A673 (cell line): ENCODE results near the gene CRB1. TPM values are rescaled to one million over a fixed set of nuclear protein-coding genes. Genes with fewer than 3 reads are reported as not detected.

Source experiments
- BruUV-seq: library from RNA; stranded (reverse); fragments of 400-500 nt; replicated peaks from 2 replicates; lab custom pipeline; 2021; lab: Mats Ljungman, UMichigan
- CTCF ChIA-PET: fragments of 300-600 bp; sonication (Branson Sonifier 250); formaldehyde crosslinking; loops from one replicate; lab custom pipeline; 2022; ENCODE audit warnings: antibody characterized with exemption; lab: Charles Lee
- POLR2A ChIA-PET: fragments of 300-600 bp; sonication (Branson Sonifier 250); formaldehyde crosslinking; loops from one replicate; lab custom pipeline; 2022; ENCODE audit warnings: antibody characterized with exemption; ENCODE audit not compliant: low non-redundant PET; lab: Charles Lee
- DNase-seq: peaks from one replicate; pipeline ENCODE4 v3.0.0-alpha.2; 2015; ENCODE audit warnings: low spot score
- H3K27ac ChIP-seq: fragments of 200-600 bp; sonication (generic); 2 replicates; pipeline ENCODE4 v1.5.1; 2016; ENCODE audit warnings: mixed run types, low read depth, mild to moderate bottlenecking, mixed read lengths, antibody characterized with exemption, low read length; ENCODE audit not compliant: poor library complexity, severe bottlenecking
- H3K27me3 ChIP-seq: fragments of 200-600 bp; sonication (generic); replicated peaks from 2 replicates; pipeline ENCODE4 v1.6.1; 2017; ENCODE audit warnings: mixed run types, low read depth, mild to moderate bottlenecking, mixed read lengths, antibody characterized with exemption, low read length; ENCODE audit not compliant: insufficient read depth, poor library complexity
- H3K36me3 ChIP-seq: fragments of 200-600 bp; sonication (generic); 2 replicates; pipeline ENCODE4 v1.6.1; 2016; ENCODE audit warnings: mixed run types, mild to moderate bottlenecking, mixed read lengths, antibody characterized with exemption, low read length; ENCODE audit not compliant: insufficient read depth, poor library complexity, severe bottlenecking
- H3K4me1 ChIP-seq: fragments of 200-600 bp; sonication (generic); 2 replicates; pipeline ENCODE4 v1.6.1; 2017; ENCODE audit warnings: mixed run types, mild to moderate bottlenecking, mixed read lengths, antibody characterized with exemption, low read length; ENCODE audit not compliant: insufficient read depth, poor library complexity, severe bottlenecking
- H3K4me3 ChIP-seq: fragments of 200-600 bp; sonication (generic); 2 replicates; pipeline ENCODE4 v1.5.1; 2016; ENCODE audit warnings: low read depth, mixed run types, mild to moderate bottlenecking, mixed read lengths, low read length; ENCODE audit not compliant: poor library complexity, severe bottlenecking
- H3K9me3 ChIP-seq: fragments of 200-600 bp; sonication (generic); 2 replicates; pipeline ENCODE4 v1.6.1; 2016; ENCODE audit warnings: mixed run types, low read depth, mild to moderate bottlenecking, mixed read lengths, antibody characterized with exemption, low read length; ENCODE audit not compliant: poor library complexity, severe bottlenecking
- EZH2 ChIP-seq: fragments of 200-600 bp; sonication (generic); IDR thresholded peaks from 2 replicates; pipeline ENCODE4 v1.6.1; 2017; ENCODE audit warnings: borderline replicate concordance, low read depth, mild to moderate bottlenecking, mixed read lengths, antibody characterized with exemption, low read length; ENCODE audit not compliant: poor library complexity, severe bottlenecking
- intact Hi-C: fragments of 100-400 bp; cut with micrococcal nuclease; formaldehyde crosslinking; loops from one replicate; pipeline ENCODE4 v1.10.0; 2022; ENCODE audit not compliant: unreplicated experiment
- total RNA-seq: library from RNA; stranded (reverse); gene quantifications from 2 replicates; pipeline ENCODE4 v1.2.3, GENCODE V29; 2021
- TF ChIP-seq, protein P1 (sequence below): fragments of 300-800, 200-600 bp; sonication (generic); conservative IDR thresholded peaks from 2 replicates; pipeline ENCODE4 v1.5.1; 2017; ENCODE audit warnings: low read depth, mild to moderate bottlenecking, antibody characterized with exemption, low read length, moderate library complexity, mixed read lengths

The CRB1 gene
- total RNA-seq, 1 experiment from 2014 or later: not detected

GRCh38 chr1:197304638-197305200 is 36.7 kb downstream of the CRB1 start:
- H3K4me1 ChIP-seq: peaks cover 6% of the 10 kb centered on the region
- no peak overlapping the region for H3K4me3 ChIP-seq
- no TSS peak for BruUV-seq
- intact Hi-C loops: no loop called here
- H3K27me3 ChIP-seq: no peaks in the 10 kb centered on the region
- H3K27ac ChIP-seq: no peak overlapping the region
- no peak for TF ChIP-seq EZH2
- TF ChIP-seq, protein P1, sequence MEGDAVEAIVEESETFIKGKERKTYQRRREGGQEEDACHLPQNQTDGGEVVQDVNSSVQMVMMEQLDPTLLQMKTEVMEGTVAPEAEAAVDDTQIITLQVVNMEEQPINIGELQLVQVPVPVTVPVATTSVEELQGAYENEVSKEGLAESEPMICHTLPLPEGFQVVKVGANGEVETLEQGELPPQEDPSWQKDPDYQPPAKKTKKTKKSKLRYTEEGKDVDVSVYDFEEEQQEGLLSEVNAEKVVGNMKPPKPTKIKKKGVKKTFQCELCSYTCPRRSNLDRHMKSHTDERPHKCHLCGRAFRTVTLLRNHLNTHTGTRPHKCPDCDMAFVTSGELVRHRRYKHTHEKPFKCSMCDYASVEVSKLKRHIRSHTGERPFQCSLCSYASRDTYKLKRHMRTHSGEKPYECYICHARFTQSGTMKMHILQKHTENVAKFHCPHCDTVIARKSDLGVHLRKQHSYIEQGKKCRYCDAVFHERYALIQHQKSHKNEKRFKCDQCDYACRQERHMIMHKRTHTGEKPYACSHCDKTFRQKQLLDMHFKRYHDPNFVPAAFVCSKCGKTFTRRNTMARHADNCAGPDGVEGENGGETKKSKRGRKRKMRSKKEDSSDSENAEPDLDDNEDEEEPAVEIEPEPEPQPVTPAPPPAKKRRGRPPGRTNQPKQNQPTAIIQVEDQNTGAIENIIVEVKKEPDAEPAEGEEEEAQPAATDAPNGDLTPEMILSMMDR: no peak
- no peaks in the 10 kb centered on the region for H3K36me3 ChIP-seq
- ChIA-PET POLR2A (no interaction called here), CTCF (no interaction called here)
- DNase-seq: no peak
- no peaks in the 10 kb centered on the region for H3K9me3 ChIP-seq

GRCh38 chr1:197305925-197306324 is 37.9 kb downstream of the CRB1 start:
- no TSS peak for BruUV-seq
- ChIA-PET CTCF (no interaction called here), POLR2A (no interaction called here)
- H3K36me3 ChIP-seq: no peaks in the 10 kb centered on the region
- H3K27me3 ChIP-seq: no peaks in the 10 kb centered on the region
- no peak for DNase-seq
- intact Hi-C loops: no loop called here
- H3K27ac ChIP-seq: no peak overlapping the region
- no peak overlapping the region for H3K4me3 ChIP-seq
- peaks cover 6% of the 10 kb centered on the region for H3K4me1 ChIP-seq
- TF ChIP-seq, protein P1: no peak
- TF ChIP-seq EZH2: no peak
- H3K9me3 ChIP-seq: no peaks in the 10 kb centered on the region

- CTCF ChIA-PET: no interaction called here
- BruUV-seq: no TSS peak
Observed at GRCh38 chr1:197306381-197307062, 38.5 kb downstream of the CRB1 start.

More at GRCh38 chr1:197306381-197307062, 38.5 kb downstream of the CRB1 start:
- TF ChIP-seq EZH2: no peak
- TF ChIP-seq, protein P1: no peak
- no peaks in the 10 kb centered on the region for H3K36me3 ChIP-seq
- DNase-seq: no peak
- no peaks in the 10 kb centered on the region for H3K27me3 ChIP-seq
- POLR2A ChIA-PET: no interaction called here
- H3K4me1 ChIP-seq: peaks cover 6% of the 10 kb centered on the region
- intact Hi-C loops: no loop called here
- H3K27ac ChIP-seq: no peak overlapping the region
- H3K9me3 ChIP-seq: no peaks in the 10 kb centered on the region
- H3K4me3 ChIP-seq: no peak overlapping the region
